ENCODE measurements around the gene PCID2. TPM values are rescaled to one million over a fixed set of nuclear protein-coding genes. Genes with fewer than 3 reads are reported as not detected.

PCID2 gene
- total and polyA plus RNA-seq, 2 of the 13 experiments (the other 11 are each of a cell fraction or from before 2014, with no cell fraction given), result 65.0 to 111 TPM

DNA sequence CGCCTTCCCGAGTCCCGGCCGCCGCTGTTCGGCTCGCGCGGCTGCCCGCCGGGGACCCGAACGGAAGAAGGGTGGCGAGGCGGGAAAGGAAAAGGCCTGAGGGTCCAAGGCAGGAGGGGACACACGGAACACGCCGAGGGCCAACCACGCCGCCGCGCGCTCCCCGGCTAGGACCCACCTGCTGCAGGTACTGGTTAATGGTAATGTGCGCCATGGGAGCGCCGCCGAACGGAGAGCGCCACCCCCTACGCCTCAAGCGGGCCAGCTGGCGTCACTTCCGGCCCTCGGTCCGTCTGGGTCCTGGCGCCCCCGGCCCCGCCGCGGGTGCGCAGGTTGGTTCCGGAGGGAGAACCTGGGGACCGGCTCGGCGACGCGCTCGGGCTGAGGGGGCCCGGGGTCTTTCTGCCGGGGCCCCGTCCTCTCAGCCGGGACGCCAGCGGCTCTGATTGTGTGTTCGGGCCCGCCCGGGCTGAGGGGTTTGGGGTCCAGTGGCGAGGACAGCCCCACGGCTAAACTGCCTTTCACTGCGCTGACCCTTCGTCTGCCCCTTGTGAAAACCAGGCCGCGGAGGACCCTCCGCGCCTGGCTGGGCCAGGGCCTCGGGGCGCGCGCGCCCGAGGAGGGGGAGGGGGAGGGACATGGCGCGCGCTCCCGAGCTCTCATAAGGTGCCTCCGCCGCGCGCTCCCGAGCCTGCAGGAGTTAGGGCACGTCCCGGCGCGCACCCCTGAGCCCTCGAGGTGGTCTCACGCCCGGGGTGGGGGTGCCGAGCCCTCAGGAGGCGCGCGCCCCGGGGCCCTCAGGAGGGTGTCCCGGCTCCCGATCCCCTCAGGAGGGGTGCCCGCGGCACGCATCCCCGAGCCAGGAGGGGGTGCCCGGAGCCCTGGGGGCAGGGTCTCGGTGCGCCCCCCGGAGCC lies at the start of gene PCID2 (continued):
- peak; percentile 97 for TF ChIP-seq SPEN (CRISPR knock-in tag; IDR thresholded peaks at IDR 0.05; ENCODE audit: low read depth)
- TF ChIP-seq FOXC1 (CRISPR knock-in tag; IDR thresholded peaks at IDR 0.05; ENCODE audit: borderline replicate concordance), result peak; percentile 89
- no peak for TF ChIP-seq JARID2 (CRISPR knock-in tag; IDR thresholded peaks at IDR 0.05; ENCODE audit: insufficient replicate concordance)
- TF ChIP-seq ZNF891 (CRISPR knock-in tag; IDR thresholded peaks at IDR 0.05), result peak; percentile 51; the same call in 1 of the 2 replicates
- TF ChIP-seq NCOA5 (CRISPR knock-in tag; IDR thresholded peaks at IDR 0.05), result 0 out of 2 replicates have a peak, but pooled peaks have one; percentile 28
- 0 out of 2 replicates have a peak, but pooled peaks have one; percentile 71 for TF ChIP-seq SNAI1 (CRISPR knock-in tag; IDR thresholded peaks at IDR 0.05; ENCODE audit: borderline replicate concordance)
- TF ChIP-seq, protein P1, sequence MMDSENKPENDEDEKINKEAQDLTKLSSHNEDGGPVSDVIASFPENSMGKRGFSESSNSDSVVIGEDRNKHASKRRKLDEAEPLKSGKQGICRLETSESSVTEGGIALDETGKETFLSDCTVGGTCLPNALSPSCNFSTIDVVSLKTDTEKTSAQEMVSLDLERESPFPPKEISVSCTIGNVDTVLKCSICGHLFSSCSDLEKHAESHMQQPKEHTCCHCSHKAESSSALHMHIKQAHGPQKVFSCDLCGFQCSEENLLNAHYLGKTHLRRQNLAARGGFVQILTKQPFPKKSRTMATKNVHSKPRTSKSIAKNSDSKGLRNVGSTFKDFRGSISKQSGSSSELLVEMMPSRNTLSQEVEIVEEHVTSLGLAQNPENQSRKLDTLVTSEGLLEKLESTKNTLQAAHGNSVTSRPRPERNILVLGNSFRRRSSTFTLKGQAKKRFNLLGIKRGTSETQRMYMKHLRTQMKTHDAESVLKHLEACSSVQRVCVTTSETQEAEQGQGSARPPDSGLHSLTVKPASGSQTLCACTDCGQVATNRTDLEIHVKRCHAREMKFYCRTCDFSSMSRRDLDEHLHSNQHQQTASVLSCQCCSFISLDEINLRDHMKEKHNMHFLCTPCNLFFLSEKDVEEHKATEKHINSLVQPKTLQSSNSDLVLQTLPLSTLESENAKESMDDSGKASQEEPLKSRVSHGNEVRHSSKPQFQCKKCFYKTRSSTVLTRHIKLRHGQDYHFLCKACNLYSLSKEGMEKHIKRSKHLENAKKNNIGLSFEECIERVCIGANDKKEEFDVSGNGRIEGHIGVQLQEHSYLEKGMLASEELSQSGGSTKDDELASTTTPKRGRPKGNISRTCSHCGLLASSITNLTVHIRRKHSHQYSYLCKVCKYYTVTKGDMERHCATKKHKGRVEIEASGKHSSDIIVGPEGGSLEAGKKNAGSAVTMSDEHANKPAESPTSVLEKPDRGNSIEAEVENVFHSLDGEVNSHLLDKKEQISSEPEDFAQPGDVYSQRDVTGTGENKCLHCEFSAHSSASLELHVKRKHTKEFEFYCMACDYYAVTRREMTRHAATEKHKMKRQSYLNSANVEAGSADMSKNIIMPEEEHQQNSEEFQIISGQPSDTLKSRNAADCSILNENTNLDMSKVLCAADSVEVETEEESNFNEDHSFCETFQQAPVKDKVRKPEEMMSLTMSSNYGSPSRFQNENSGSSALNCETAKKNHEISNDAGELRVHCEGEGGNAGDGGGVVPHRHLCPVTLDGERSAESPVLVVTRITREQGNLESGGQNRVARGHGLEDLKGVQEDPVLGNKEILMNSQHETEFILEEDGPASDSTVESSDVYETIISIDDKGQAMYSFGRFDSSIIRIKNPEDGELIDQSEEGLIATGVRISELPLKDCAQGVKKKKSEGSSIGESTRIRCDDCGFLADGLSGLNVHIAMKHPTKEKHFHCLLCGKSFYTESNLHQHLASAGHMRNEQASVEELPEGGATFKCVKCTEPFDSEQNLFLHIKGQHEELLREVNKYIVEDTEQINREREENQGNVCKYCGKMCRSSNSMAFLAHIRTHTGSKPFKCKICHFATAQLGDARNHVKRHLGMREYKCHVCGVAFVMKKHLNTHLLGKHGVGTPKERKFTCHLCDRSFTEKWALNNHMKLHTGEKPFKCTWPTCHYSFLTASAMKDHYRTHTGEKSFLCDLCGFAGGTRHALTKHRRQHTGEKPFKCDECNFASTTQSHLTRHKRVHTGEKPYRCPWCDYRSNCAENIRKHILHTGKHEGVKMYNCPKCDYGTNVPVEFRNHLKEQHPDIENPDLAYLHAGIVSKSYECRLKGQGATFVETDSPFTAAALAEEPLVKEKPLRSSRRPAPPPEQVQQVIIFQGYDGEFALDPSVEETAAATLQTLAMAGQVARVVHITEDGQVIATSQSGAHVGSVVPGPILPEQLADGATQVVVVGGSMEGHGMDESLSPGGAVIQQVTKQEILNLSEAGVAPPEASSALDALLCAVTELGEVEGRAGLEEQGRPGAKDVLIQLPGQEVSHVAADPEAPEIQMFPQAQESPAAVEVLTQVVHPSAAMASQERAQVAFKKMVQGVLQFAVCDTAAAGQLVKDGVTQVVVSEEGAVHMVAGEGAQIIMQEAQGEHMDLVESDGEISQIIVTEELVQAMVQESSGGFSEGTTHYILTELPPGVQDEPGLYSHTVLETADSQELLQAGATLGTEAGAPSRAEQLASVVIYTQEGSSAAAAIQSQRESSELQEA (CRISPR knock-in tag; IDR thresholded peaks at IDR 0.05; ENCODE audit: not compliant biosample characterization), result peak; percentile 94
- peak; percentile 90 for TF ChIP-seq ZNF678 (CRISPR knock-in tag; IDR thresholded peaks at IDR 0.05)
- TF ChIP-seq, protein P2, sequence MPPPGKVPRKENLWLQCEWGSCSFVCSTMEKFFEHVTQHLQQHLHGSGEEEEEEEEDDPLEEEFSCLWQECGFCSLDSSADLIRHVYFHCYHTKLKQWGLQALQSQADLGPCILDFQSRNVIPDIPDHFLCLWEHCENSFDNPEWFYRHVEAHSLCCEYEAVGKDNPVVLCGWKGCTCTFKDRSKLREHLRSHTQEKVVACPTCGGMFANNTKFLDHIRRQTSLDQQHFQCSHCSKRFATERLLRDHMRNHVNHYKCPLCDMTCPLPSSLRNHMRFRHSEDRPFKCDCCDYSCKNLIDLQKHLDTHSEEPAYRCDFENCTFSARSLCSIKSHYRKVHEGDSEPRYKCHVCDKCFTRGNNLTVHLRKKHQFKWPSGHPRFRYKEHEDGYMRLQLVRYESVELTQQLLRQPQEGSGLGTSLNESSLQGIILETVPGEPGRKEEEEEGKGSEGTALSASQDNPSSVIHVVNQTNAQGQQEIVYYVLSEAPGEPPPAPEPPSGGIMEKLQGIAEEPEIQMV (CRISPR knock-in tag; IDR thresholded peaks at IDR 0.05; ENCODE audit: low read depth), result no peak
- no peak for TF ChIP-seq MZF1 (CRISPR knock-in tag; IDR thresholded peaks at IDR 0.05; ENCODE audit: borderline replicate concordance)
- TF ChIP-seq TP53 (CRISPR knock-in tag; conservative IDR thresholded peaks at IDR 0.05), result peak; percentile 50; the same call in 1 of the 2 replicates
- peak; percentile 96 for TF ChIP-seq NFATC3 (CRISPR knock-in tag; IDR thresholded peaks at IDR 0.05)
- TF ChIP-seq ELF4 (CRISPR knock-in tag; IDR thresholded peaks at IDR 0.05; ENCODE audit: borderline replicate concordance), result peak; percentile 26; the same call in 1 of the 2 replicates
- TF ChIP-seq, protein P3, sequence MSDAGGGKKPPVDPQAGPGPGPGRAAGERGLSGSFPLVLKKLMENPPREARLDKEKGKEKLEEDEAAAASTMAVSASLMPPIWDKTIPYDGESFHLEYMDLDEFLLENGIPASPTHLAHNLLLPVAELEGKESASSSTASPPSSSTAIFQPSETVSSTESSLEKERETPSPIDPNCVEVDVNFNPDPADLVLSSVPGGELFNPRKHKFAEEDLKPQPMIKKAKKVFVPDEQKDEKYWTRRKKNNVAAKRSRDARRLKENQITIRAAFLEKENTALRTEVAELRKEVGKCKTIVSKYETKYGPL (CRISPR knock-in tag; IDR thresholded peaks at IDR 0.05), result peak; percentile 72
- TF ChIP-seq NCOR1 (IDR thresholded peaks at IDR 0.05; ENCODE audit: borderline replicate concordance, low read length), result peak; percentile 20; the same call in 1 of the 2 replicates
- TF ChIP-seq REXO4 (CRISPR knock-in tag; IDR thresholded peaks at IDR 0.05; ENCODE audit: borderline replicate concordance), result no peak
- TF ChIP-seq ZSCAN9 (CRISPR knock-in tag; IDR thresholded peaks at IDR 0.05; ENCODE audit: borderline replicate concordance), result peak; percentile 63; the same call in 1 of the 2 replicates
- no peak for TF ChIP-seq TRIM24 (CRISPR knock-in tag; IDR thresholded peaks at IDR 0.05)

Data from HepG2 (cell line).